Thoracic aorta (tissue), 2 donors: ENCODE measurements around the gene PTPRE. TPM values are rescaled to one million over a fixed set of nuclear protein-coding genes. Genes with fewer than 3 reads are reported as not detected.

Experiments used
- ATAC-seq: fragments of 150-250 bp; one replicate; pipeline ENCODE4 v1.8.0; 2017; ENCODE audit warnings: low read depth; ENCODE audit not compliant: insufficient number of reproducible peaks, low FRiP score
- DNase-seq: peaks from one replicate; pipeline ENCODE4 v3.0.0-alpha.2; 2020; ENCODE audit warnings: low spot score
- H3K27ac ChIP-seq, 2 donors: fragments of 200-600 bp; sonication (generic); 1 replicate in 1 of 2; 2 replicates in 1 of 2; pipeline ENCODE4 v1.5.1; 2016; ENCODE audit warnings: mild to moderate bottlenecking in 2 of 2, moderate library complexity in 2 of 2
- H3K27me3 ChIP-seq: fragments of 200-600 bp; sonication (generic); replicated peaks from 2 replicates; pipeline ENCODE4 v1.6.0; 2016; ENCODE audit warnings: mild to moderate bottlenecking; ENCODE audit not compliant: insufficient read depth
- H3K36me3 ChIP-seq: fragments of 200-600 bp; sonication (generic); one replicate; pipeline ENCODE4 v1.5.1; 2016
- H3K4me1 ChIP-seq, 2 donors: fragments of 200-600 bp; sonication (generic); 1 replicate in 1 of 2; 2 replicates in 1 of 2; pipeline versions ENCODE4 v1.5.1 to v1.6.0; 2016; ENCODE audit warnings: low read depth in 2 of 2, mild to moderate bottlenecking in 1 of 2; ENCODE audit not compliant: control insufficient read depth in 1 of 2
- H3K4me3 ChIP-seq: fragments of 200-600 bp; sonication (generic); 2 replicates; pipeline ENCODE4 v1.5.1; 2016; ENCODE audit warnings: mild to moderate bottlenecking
- H3K9me3 ChIP-seq: fragments of 200-600 bp; sonication (generic); 2 replicates; pipeline ENCODE4 v1.5.1; 2016
- CTCF ChIP-seq: fragments of 200-600 bp; sonication (generic); IDR thresholded peaks from one replicate; pipeline ENCODE4 v1.5.1; 2019; ENCODE audit warnings: antibody characterized with exemption
- total RNA-seq, 2 donors: library from RNA; depleted of rRNA; stranded (reverse); fragments of >200 nt; gene quantifications; one replicate each; pipeline versions ENCODE4 v1.1.0 to v1.2.3, GENCODE V29; 2016

PTPRE gene
- total RNA-seq, 2 donors from 2014 or later, result 41.9 to 45.1 TPM

- Histone ChIP-seq H3K4me1 (no peaks in the 10 kb centered on the region), H3K36me3 (no peaks in the 10 kb centered on the region), H3K4me3 (no peak overlapping the region), H3K27ac (no peak overlapping the region), H3K9me3 (no peaks in the 10 kb centered on the region), H3K27me3 (no peaks in the 10 kb centered on the region)
- no peak for TF ChIP-seq CTCF
- DNase-seq, result no peak
- no peak for ATAC-seq
Measured at GRCh38 chr10:128095753-128096469, 189.0 kb downstream of the PTPRE start.

GRCh38 chr10:128096486-128097199 is 189.7 kb downstream of the PTPRE start:
- no peaks in the 10 kb centered on the region for H3K27me3 ChIP-seq
- H3K4me3 ChIP-seq, result no peak overlapping the region
- DNase-seq (no peak), ATAC-seq (no peak)
- no peaks in the 10 kb centered on the region for H3K4me1 ChIP-seq
- H3K36me3 ChIP-seq, result no peaks in the 10 kb centered on the region
- TF ChIP-seq CTCF, result no peak
- H3K9me3 ChIP-seq, result no peaks in the 10 kb centered on the region
- no peak overlapping the region for H3K27ac ChIP-seq

GRCh38 chr10:128097783-128098182 is 190.9 kb downstream of the PTPRE start:
- DNase-seq, result no peak
- Histone ChIP-seq H3K4me1 (peaks cover 0 to 8% of the 10 kb centered on the region in 2 donors), H3K27ac (no peak overlapping the region), H3K9me3 (no peaks in the 10 kb centered on the region), H3K36me3 (no peaks in the 10 kb centered on the region), H3K4me3 (no peak overlapping the region), H3K27me3 (no peaks in the 10 kb centered on the region)
- TF ChIP-seq CTCF, result no peak
- ATAC-seq, result no peak

GRCh38 chr10:128098631-128099030 is 191.7 kb downstream of the PTPRE start:
- ATAC-seq, result no peak
- Histone ChIP-seq H3K27ac (no peak overlapping the region), H3K9me3 (no peaks in the 10 kb centered on the region), H3K4me1 (peaks cover 0 to 10% of the 10 kb centered on the region in 2 donors), H3K27me3 (no peaks in the 10 kb centered on the region), H3K4me3 (no peak overlapping the region), H3K36me3 (no peaks in the 10 kb centered on the region)
- DNase-seq, result no peak
- no peak for TF ChIP-seq CTCF

GRCh38 chr10:128099901-128100300 is 193.0 kb downstream of the PTPRE start:
- DNase-seq (no peak), ATAC-seq (no peak)
- no peak overlapping the region for H3K27ac ChIP-seq
- peaks cover 0 to 10% of the 10 kb centered on the region in 2 donors for H3K4me1 ChIP-seq
- H3K27me3 ChIP-seq, result no peaks in the 10 kb centered on the region
- H3K4me3 ChIP-seq, result no peak overlapping the region
- H3K36me3 ChIP-seq, result no peaks in the 10 kb centered on the region
- no peaks in the 10 kb centered on the region for H3K9me3 ChIP-seq
- no peak for TF ChIP-seq CTCF
